Common myeloid progenitor, CD34-positive (primary cell): ENCODE data around the gene PLXDC1.
A peak's percentile ranks its signal among the peaks of the same experiment; 100 is the strongest.

ENCODE experiments used
- CTCF ChIA-PET: fragments of 350-600 bp; sonication (Branson Sonifier 250); formaldehyde crosslinking; loops from one replicate; lab custom pipeline; 2021; ENCODE audit warnings: antibody characterized with exemption; lab: Charles Lee
- POLR2A ChIA-PET: fragments of 350-600 bp; sonication (Branson Sonifier 250); formaldehyde crosslinking; loops from one replicate; lab custom pipeline; 2021; ENCODE audit warnings: antibody characterized with exemption; lab: Charles Lee
- DNase-seq, 3 donors: peaks; one replicate each; pipeline versions ENCODE4 v3.0.0 to v3.0.0-alpha.2; 2013
- H3K27ac ChIP-seq, 2 experiments: 1 replicate in 1 of 2; 2 replicates in 1 of 2; pipeline ENCODE4 v1.7.0; 2013; ENCODE audit warnings: inconsistent platforms in 2 of 2, low read length in 2 of 2, mild to moderate bottlenecking in 2 of 2, low read depth in 1 of 2, moderate library complexity in 1 of 2; ENCODE audit not compliant: severe bottlenecking in 2 of 2, insufficient read depth in 1 of 2, poor library complexity in 1 of 2
- H3K27me3 ChIP-seq, 5 experiments: replicated peaks in 2 of 5; 1 replicate in 3 of 5; 2 replicates in 2 of 5; pipeline versions ENCODE4 v1.6.1 to v1.7.0; 2013; ENCODE audit warnings: low read length in 4 of 5, mild to moderate bottlenecking in 2 of 5, moderate library complexity in 2 of 5, inconsistent platforms in 1 of 5; ENCODE audit not compliant: insufficient read depth in 5 of 5, control insufficient read depth in 4 of 5
- H3K36me3 ChIP-seq, 4 experiments: 1 replicate in 2 of 4; 2 replicates in 2 of 4; pipeline versions ENCODE4 v1.6.1 to v1.7.0; 2013; ENCODE audit warnings: low read length in 3 of 4, control low read depth in 1 of 4, mild to moderate bottlenecking in 1 of 4; ENCODE audit not compliant: control insufficient read depth in 4 of 4, insufficient read depth in 4 of 4
- H3K4me1 ChIP-seq, 4 experiments: 1 replicate in 3 of 4; 2 replicates in 1 of 4; pipeline versions ENCODE4 v1.6.1 to v1.7.1; 2013; ENCODE audit warnings: low read length in 3 of 4, mild to moderate bottlenecking in 3 of 4, control low read depth in 1 of 4, inconsistent platforms in 1 of 4, moderate library complexity in 1 of 4; ENCODE audit not compliant: control insufficient read depth in 4 of 4, insufficient read depth in 4 of 4; ENCODE audit errors: control extremely low read depth in 1 of 4
- H3K4me3 ChIP-seq, 7 experiments: 1 replicate in 4 of 7; 2 replicates in 3 of 7; pipeline versions ENCODE4 v1.5.1 to v1.7.0; 2013; ENCODE audit warnings: mild to moderate bottlenecking in 7 of 7, low read length in 6 of 7, moderate library complexity in 6 of 7, inconsistent platforms in 2 of 7, low read depth in 2 of 7, control low read depth in 1 of 7; ENCODE audit not compliant: insufficient read depth in 4 of 7, control insufficient read depth in 1 of 7; ENCODE audit errors: extremely low read depth in 1 of 7
- H3K9me3 ChIP-seq, 5 experiments: 1 replicate in 4 of 5; 2 replicates in 1 of 5; pipeline versions ENCODE4 v1.6.1 to v1.7.1; 2013; ENCODE audit warnings: low read length in 4 of 5, mild to moderate bottlenecking in 2 of 5, inconsistent platforms in 1 of 5, low read depth in 1 of 5, moderate library complexity in 1 of 5; ENCODE audit not compliant: control insufficient read depth in 4 of 5, insufficient read depth in 2 of 5; ENCODE audit errors: control extremely low read depth in 1 of 5
- WGBS: methylation state at CpG from one replicate; pipeline ENCODE4 v1.1.5; 2013; ENCODE audit not compliant: insufficient coverage; 5-methylcytosine and 5-hydroxymethylcytosine counted together

The PLXDC1 gene

GRCh38 chr17:39197380-39198185 lies 46.1 kb upstream of the PLXDC1 start, which contains the start of gene CACNB1:
Gene CACNB1 (minus strand): TSS chr17:39197669. CDS start chr17:39197495, 174 bp downstream.
- no peak within 1 kb of the TSS for H3K27ac ChIP-seq

GRCh38 chr17:39196808-39197291 lies 45.4 kb upstream of the PLXDC1 start:
- CTCF ChIA-PET = no interaction called here
- WGBS = 2% methylated on average over 12 of the region's 30 CpGs
- peaks cover 2 to 19% (median 11%) of the 10 kb centered on the region in 4 experiments for H3K36me3 ChIP-seq
- H3K27ac ChIP-seq = no peak overlapping the region
- no peaks in the 10 kb centered on the region for H3K9me3 ChIP-seq
- no peaks in the 10 kb centered on the region for H3K27me3 ChIP-seq
- POLR2A ChIA-PET = no interaction called here
- H3K4me3 ChIP-seq = peak overlapping the region; percentile 63 to 84 (median 73)
- peaks cover 7 to 62% (median 52%) of the 10 kb centered on the region in 4 experiments for H3K4me1 ChIP-seq
- peak in 1 of 3 donors; percentile 63 for DNase-seq

More at GRCh38 chr17:39197380-39198185, 46.1 kb upstream of the PLXDC1 start, which contains the start of gene CACNB1:
- ChIA-PET POLR2A (interaction anchor here (0.7 kb wide), 1 partner anchor 446 kb away, joined by 4 read pairs; no protein-coding TSS in a partner anchor), CTCF (interaction anchor here (13.9 kb wide), 1 partner anchor 42 kb away, joined by 425 read pairs; no protein-coding TSS in a partner anchor)
- Histone ChIP-seq H3K36me3 (peaks cover 5 to 20% (median 15%) of the 10 kb centered on the region in 4 experiments), H3K27me3 (no peaks in the 10 kb centered on the region), H3K4me3 (peak within 1 kb of the TSS; percentile 63 to 84 (median 73)), H3K9me3 (no peaks in the 10 kb centered on the region), H3K4me1 (peaks cover 7 to 66% (median 55%) of the 10 kb centered on the region in 4 experiments)
- peak; percentile 39 to 68 (median 53) for DNase-seq
- WGBS = under 1% methylated on average over 21 of the region's 55 CpGs

GRCh38 chr17:39196241-39196807 lies 44.9 kb upstream of the PLXDC1 start:
- WGBS = 100% methylated on average over 1 of the region's 8 CpGs
- H3K27ac ChIP-seq = no peak overlapping the region
- DNase-seq = no peak
- H3K4me3 ChIP-seq = peak overlapping the region in 4 of 7 experiments; percentile 1 to 84 (median 58)
- no peaks in the 10 kb centered on the region for H3K27me3 ChIP-seq
- H3K9me3 ChIP-seq = no peaks in the 10 kb centered on the region
- ChIA-PET CTCF (interaction anchor here (1.3 to 1.5 kb wide), 3 partner anchors 10 to 22 kb away, joined by 3 to 9 read pairs (median 4); no protein-coding TSS in a partner anchor), POLR2A (no interaction called here)
- peaks cover 7 to 56% (median 47%) of the 10 kb centered on the region in 4 experiments for H3K4me1 ChIP-seq
- peaks cover 2 to 21% (median 10%) of the 10 kb centered on the region in 4 experiments for H3K36me3 ChIP-seq

- WGBS = 24% methylated on average over 5 of the region's 8 CpGs
- H3K4me1 ChIP-seq = peaks cover 7 to 50% (median 41%) of the 10 kb centered on the region in 4 experiments
- H3K27ac ChIP-seq = no peak overlapping the region
- no peaks in the 10 kb centered on the region for H3K9me3 ChIP-seq
- DNase-seq = peak in 1 of 3 donors; percentile 40
- POLR2A ChIA-PET = no interaction called here
- H3K4me3 ChIP-seq = peak overlapping the region in 1 of 7 experiments; percentile 33
- peaks cover 3 to 23% (median 10%) of the 10 kb centered on the region in 4 experiments for H3K36me3 ChIP-seq
- H3K27me3 ChIP-seq = no peaks in the 10 kb centered on the region
- CTCF ChIA-PET = interaction anchor here (0.6 to 1.5 kb wide), 7 partner anchors 11 to 213 kb away, joined by 3 to 9 read pairs (median 5); no protein-coding TSS in a partner anchor
Measured at GRCh38 chr17:39195568-39196160, 44.2 kb upstream of the PLXDC1 start.

- WGBS = 79% methylated on average over 8 of the region's 10 CpGs
- H3K9me3 ChIP-seq = no peaks in the 10 kb centered on the region
- ChIA-PET POLR2A (no interaction called here), CTCF (interaction anchor here (0.6 to 1.5 kb wide), 8 partner anchors 11 to 212 kb away, joined by 3 to 9 read pairs (median 4); no protein-coding TSS in a partner anchor)
- H3K27ac ChIP-seq = no peak overlapping the region
- peaks cover 7 to 44% (median 38%) of the 10 kb centered on the region in 4 experiments for H3K4me1 ChIP-seq
- H3K27me3 ChIP-seq = no peaks in the 10 kb centered on the region
- H3K4me3 ChIP-seq = no peak overlapping the region
- H3K36me3 ChIP-seq = peaks cover 3 to 26% (median 10%) of the 10 kb centered on the region in 4 experiments
- DNase-seq = no peak
Measured at GRCh38 chr17:39194985-39195524, 43.6 kb upstream of the PLXDC1 start.
